Osteoblast (primary cell): ENCODE measurements around the gene MEGF9. TPM values are rescaled to one million over a fixed set of nuclear protein-coding genes. Genes with fewer than 3 reads are reported as not detected.

ENCODE experiments used
- DNase-seq: peaks from one replicate; pipeline ENCODE4 v3.0.0; 2011; ENCODE audit warnings: low spot score, mixed read lengths; ENCODE audit not compliant: insufficient read length; ENCODE audit errors: missing footprints
- H2AFZ ChIP-seq: 2 replicates; pipeline ENCODE4 v1.6.0; 2011; ENCODE audit warnings: mild to moderate bottlenecking, low read length
- H3K27ac ChIP-seq: 2 replicates; pipeline ENCODE4 v1.5.1; 2011; ENCODE audit warnings: mild to moderate bottlenecking, low read depth, low read length, moderate library complexity
- H3K27me3 ChIP-seq: 2 replicates; pipeline ENCODE4 v1.6.0; 2012; ENCODE audit warnings: mild to moderate bottlenecking, control low read depth, inconsistent platforms, low read length, moderate library complexity; ENCODE audit not compliant: insufficient read depth
- H3K36me3 ChIP-seq: 2 replicates; pipeline ENCODE4 v1.5.1; 2011; ENCODE audit warnings: mild to moderate bottlenecking, low read length, control low read depth, moderate library complexity; ENCODE audit not compliant: insufficient read depth
- H3K4me1 ChIP-seq: 2 replicates; pipeline ENCODE4 v1.5.1; 2011; ENCODE audit warnings: mild to moderate bottlenecking, low read length, control low read depth, moderate library complexity; ENCODE audit not compliant: insufficient read depth
- H3K4me2 ChIP-seq: 2 replicates; pipeline ENCODE4 v1.6.0; 2011; ENCODE audit warnings: mild to moderate bottlenecking, low read length; ENCODE audit not compliant: insufficient read depth
- H3K4me3 ChIP-seq: fragments of 200-600 bp; sonication (generic); 3 replicates; pipeline ENCODE4 v1.5.1; 2012; ENCODE audit warnings: mild to moderate bottlenecking, low read length, inconsistent platforms; ENCODE audit not compliant: insufficient read depth
- H3K79me2 ChIP-seq: 2 replicates; pipeline ENCODE4 v1.6.0; 2012; ENCODE audit warnings: mild to moderate bottlenecking, low read length, control low read depth, inconsistent platforms; ENCODE audit not compliant: insufficient read depth
- H3K9me3 ChIP-seq: 2 replicates; pipeline ENCODE4 v1.5.1; 2011; ENCODE audit warnings: low read depth, low read length, control low read depth
- H4K20me1 ChIP-seq: 2 replicates; pipeline ENCODE4 v1.6.0; 2012; ENCODE audit warnings: mild to moderate bottlenecking, low read length, control low read depth; ENCODE audit not compliant: insufficient read depth
- total RNA-seq: library from RNA; depleted of rRNA; stranded (reverse); fragments of >200 nt; gene quantifications from 2 replicates; pipeline ENCODE4 v1.2.3, GENCODE V29; 2012
- TF ChIP-seq, protein P1 (sequence below): IDR thresholded peaks from 2 replicates; pipeline ENCODE4 v1.5.1; 2011; ENCODE audit warnings: mild to moderate bottlenecking, low read depth, low read length, moderate library complexity; ENCODE audit errors: extremely low read depth

MEGF9 gene
- total RNA-seq, 1 donor, result 10.9 TPM

GRCh38 chr9:120757026-120757913 lies 43.0 kb upstream of the MEGF9 start:
- no peak overlapping the region for H2AFZ ChIP-seq
- H4K20me1 ChIP-seq, result peaks cover 6% of the 10 kb centered on the region
- no peaks in the 10 kb centered on the region for H3K27me3 ChIP-seq
- no peak overlapping the region for H3K4me3 ChIP-seq
- H3K4me2 ChIP-seq, result no peak overlapping the region
- DNase-seq, result no peak
- TF ChIP-seq, protein P1, sequence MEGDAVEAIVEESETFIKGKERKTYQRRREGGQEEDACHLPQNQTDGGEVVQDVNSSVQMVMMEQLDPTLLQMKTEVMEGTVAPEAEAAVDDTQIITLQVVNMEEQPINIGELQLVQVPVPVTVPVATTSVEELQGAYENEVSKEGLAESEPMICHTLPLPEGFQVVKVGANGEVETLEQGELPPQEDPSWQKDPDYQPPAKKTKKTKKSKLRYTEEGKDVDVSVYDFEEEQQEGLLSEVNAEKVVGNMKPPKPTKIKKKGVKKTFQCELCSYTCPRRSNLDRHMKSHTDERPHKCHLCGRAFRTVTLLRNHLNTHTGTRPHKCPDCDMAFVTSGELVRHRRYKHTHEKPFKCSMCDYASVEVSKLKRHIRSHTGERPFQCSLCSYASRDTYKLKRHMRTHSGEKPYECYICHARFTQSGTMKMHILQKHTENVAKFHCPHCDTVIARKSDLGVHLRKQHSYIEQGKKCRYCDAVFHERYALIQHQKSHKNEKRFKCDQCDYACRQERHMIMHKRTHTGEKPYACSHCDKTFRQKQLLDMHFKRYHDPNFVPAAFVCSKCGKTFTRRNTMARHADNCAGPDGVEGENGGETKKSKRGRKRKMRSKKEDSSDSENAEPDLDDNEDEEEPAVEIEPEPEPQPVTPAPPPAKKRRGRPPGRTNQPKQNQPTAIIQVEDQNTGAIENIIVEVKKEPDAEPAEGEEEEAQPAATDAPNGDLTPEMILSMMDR, result no peak
- H3K79me2 ChIP-seq, result no peaks in the 10 kb centered on the region
- H3K4me1 ChIP-seq, result no peaks in the 10 kb centered on the region
- no peaks in the 10 kb centered on the region for H3K9me3 ChIP-seq
- H3K36me3 ChIP-seq, result peaks cover 11% of the 10 kb centered on the region
- H3K27ac ChIP-seq, result no peak overlapping the region

DNA sequence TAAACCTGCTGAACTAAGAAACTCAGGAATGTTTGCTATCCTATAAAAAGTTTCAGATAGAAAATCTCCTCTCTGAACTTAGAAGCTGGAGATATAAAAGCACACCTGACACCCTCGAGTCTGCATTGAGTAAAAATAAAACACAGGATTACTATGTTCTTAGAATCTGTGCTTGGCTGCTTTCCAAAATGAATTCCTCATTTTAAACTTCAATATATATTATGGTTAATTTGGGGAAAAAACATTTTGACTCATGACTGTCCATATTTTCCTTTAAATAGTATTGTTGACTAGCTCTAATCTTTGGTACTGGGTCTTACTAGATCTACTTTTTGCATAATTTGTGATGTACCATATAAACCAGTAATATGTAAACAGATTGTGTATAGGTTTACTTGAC lies 42.3 kb upstream of the MEGF9 start:
- Histone ChIP-seq H2AFZ (no peak overlapping the region), H3K4me2 (no peak overlapping the region), H3K4me1 (no peaks in the 10 kb centered on the region), H3K4me3 (no peak overlapping the region), H4K20me1 (peaks cover 6% of the 10 kb centered on the region), H3K27ac (no peak overlapping the region), H3K9me3 (no peaks in the 10 kb centered on the region), H3K36me3 (peaks cover 5% of the 10 kb centered on the region), H3K27me3 (no peaks in the 10 kb centered on the region), H3K79me2 (no peaks in the 10 kb centered on the region)
- TF ChIP-seq, protein P1, result no peak
- no peak for DNase-seq

DNA sequence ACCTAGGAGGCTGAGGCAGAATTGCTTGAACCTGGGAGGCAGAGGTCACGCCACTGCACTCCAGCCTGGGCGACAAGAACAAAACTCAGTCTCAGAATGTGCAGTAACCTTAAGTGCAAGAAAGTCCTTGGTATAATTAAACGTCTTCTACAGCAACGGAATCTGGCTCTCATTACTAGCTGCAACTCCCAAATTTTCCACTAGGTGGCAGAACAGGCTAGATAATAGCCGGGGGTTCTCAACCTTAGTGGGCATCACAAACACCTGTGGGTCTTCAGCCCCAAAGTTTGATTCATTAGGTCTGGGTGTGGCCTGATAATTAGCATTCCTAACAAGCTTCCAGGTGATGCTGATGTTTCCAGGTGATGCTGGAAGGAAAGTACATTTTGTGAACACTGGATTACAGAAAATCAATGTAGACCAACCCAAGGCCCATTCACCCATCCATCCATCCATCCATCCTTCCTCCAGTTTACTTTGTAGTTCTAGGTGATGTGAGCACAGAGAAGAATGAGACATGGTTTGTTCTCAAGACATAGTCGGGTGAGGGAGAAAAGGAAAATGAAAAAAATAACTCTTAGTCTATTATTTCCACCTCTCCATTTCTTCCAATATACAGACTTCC lies 41.7 kb upstream of the MEGF9 start:
- DNase-seq, result peak; percentile 84

GRCh38 chr9:120755044-120755443 lies 40.8 kb upstream of the MEGF9 start:
- H2AFZ ChIP-seq, result no peak overlapping the region
- no peaks in the 10 kb centered on the region for H3K79me2 ChIP-seq
- H3K4me3 ChIP-seq, result no peak overlapping the region
- no peak for DNase-seq
- H3K9me3 ChIP-seq, result no peaks in the 10 kb centered on the region
- no peaks in the 10 kb centered on the region for H4K20me1 ChIP-seq
- peaks cover 5% of the 10 kb centered on the region for H3K36me3 ChIP-seq
- no peaks in the 10 kb centered on the region for H3K27me3 ChIP-seq
- no peaks in the 10 kb centered on the region for H3K4me1 ChIP-seq
- H3K4me2 ChIP-seq, result no peak overlapping the region
- no peak overlapping the region for H3K27ac ChIP-seq
- TF ChIP-seq, protein P1, result no peak

More for the DNA sequence above, 41.7 kb upstream of the MEGF9 start:
- Histone ChIP-seq H2AFZ (no peak overlapping the region), H3K4me2 (no peak overlapping the region), H3K9me3 (no peaks in the 10 kb centered on the region), H3K36me3 (peaks cover 5% of the 10 kb centered on the region), H3K4me1 (no peaks in the 10 kb centered on the region), H3K79me2 (no peaks in the 10 kb centered on the region), H3K27ac (no peak overlapping the region), H3K27me3 (no peaks in the 10 kb centered on the region), H4K20me1 (peaks cover 1% of the 10 kb centered on the region), H3K4me3 (no peak overlapping the region)
- TF ChIP-seq, protein P1, result peak; percentile 83
